GM19395 (cell line): Measurements from ENCODE around the gene AHSP.
"Not testable (repeated sequence)": the region's sequence is repeated elsewhere in the genome, so short reads cannot be mapped to it uniquely, and the experiment has no call there.

Experiments
- ATAC-seq: cut with Tn5 transposase; IDR thresholded peaks from one replicate; pipeline ENCODE4 v1.9.1; 2021; ENCODE audit warnings: mild to moderate bottlenecking, moderate library complexity; ENCODE audit not compliant: unreplicated experiment

AHSP gene

GRCh38 chr16:31529937-31530312 is 2.2 kb downstream of the AHSP start:
- no peak for ATAC-seq

DNA sequence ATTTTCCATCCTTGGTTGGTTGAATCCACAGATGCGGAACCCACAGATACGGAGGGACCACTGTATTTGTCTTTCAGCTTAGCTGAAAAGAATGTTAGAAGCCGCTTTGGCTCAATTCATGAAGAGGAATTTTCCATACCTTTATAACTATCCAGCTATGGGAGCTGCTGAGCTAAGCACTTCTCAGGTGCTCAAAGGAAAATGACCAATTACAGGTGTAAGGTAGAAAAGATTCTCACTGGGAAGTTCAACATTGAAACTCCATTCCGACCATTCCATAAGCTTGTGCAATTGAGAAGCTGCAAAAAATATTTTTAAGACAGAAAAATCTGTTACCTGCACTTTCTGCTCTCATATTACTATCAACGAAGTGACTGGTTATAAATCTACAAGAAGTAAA is 2.7 kb downstream of the AHSP start:
- ATAC-seq, result no peak

- no peak for ATAC-seq
Observed at GRCh38 chr16:31531096-31531495, 3.4 kb downstream of the AHSP start.

DNA sequence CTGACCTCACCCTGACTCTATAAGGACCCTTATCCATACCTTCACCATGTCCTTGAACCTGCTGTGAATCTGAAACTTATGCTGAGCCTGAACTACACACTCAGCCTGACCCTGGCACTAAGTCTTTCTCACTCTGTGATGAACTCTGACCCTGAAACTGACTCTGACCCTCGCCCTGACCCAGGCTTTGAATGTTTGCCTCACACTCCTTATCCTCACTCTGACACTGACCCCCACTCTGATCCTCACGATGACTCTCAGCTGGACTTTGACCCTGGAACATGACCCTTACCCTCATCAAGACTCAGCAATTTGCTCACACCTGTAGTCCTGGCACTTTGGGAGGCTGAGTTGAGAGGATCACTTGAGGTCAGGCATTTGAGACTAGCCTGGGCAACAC is 4.4 kb downstream of the AHSP start:
- no peak for ATAC-seq

DNA sequence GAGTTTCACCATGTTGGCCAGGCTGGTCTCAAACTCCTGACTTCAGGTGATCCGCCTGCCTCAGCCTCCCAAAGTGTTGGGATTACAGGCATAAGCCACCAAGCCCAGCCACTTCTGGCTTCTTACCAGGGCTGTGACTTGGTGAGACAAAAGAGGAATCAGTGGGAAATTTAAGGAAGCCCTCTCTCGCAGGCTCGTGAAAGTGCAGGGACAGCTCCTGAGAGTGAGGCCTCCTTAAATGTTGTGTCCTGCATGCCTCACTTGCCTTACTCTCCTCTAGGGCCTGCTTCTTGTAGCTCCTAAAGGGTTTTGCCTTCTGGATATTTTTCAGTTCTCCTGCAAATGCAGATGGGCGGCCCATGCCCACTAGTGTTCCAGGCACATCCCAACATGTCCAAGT is 5.2 kb downstream of the AHSP start:
- no peak for ATAC-seq

DNA sequence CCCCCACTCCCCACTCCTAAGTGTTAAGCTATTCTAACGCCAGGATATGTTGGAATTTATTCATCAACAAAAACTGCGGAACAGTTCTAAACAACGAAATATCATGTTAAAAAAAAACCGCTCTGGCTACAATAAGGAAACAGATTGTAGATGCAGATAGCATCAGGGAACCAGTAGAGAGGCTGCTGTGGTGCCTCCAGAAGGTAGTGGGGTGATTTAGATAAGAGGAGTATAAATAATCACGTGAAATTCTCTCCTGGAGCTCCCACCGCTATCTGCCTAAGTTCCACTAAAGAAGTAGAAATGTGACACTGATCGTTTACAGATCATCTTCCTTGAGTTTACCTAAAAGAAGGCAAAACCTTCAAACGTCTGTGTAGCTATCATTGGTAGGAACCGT is 8.0 kb downstream of the AHSP start:
- no peak for ATAC-seq

DNA sequence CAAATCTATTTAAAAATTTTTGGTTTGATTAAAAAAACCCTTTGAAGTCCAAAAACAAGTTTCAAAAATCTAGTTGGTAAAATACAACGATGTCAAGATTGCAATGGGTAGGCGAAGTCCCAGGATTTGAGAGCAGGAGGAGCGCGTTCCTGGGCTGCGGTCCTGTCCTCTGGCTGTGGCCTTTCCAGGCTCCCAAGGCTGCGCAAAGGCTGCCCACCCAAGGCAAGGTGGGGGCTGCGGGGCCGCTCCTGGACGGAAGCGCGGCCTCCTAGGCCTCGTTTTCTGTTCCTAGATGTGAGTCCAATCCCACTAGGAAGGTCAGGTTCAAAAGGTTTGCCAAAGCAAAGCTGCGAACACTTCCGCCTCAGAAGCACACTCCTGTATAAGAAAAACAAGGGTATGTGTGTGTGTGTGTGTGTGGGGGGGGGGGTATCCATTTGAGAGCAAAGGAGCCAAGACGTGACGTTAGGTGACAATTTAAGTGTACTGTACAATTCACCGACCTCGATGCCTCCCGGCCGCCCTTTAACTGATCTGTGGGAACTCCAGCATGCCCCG is 9.2 kb downstream of the AHSP start:
- no peak for ATAC-seq

GRCh38 chr16:31537362-31538242 is 9.9 kb downstream of the AHSP start:
- no peak for ATAC-seq

- not testable (repeated sequence) for ATAC-seq
Observed at GRCh38 chr16:31538243-31538598, 10.5 kb downstream of the AHSP start.

GRCh38 chr16:31539762-31540161 is 12.1 kb downstream of the AHSP start:
- not testable (repeated sequence) for ATAC-seq

DNA sequence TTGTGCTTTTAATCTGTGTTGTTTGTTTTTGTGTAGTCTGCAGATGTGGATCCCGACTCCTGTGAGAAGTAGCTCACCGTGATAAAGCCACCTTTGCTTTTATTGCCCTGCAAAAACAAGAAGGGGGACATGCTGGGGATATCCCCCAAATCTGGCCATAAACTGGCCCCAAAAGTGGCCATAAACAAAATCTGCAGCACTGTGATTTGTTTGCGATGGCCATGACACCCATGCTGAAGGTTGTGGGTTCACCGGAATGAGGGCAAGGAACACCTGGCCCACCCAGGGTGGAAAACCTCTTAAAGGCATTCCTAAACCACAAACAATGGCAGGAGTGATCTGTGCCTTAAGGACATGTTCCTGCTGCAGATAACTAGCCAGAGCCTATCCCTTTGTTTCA is 15.1 kb downstream of the AHSP start:
- ATAC-seq, result no peak

DNA sequence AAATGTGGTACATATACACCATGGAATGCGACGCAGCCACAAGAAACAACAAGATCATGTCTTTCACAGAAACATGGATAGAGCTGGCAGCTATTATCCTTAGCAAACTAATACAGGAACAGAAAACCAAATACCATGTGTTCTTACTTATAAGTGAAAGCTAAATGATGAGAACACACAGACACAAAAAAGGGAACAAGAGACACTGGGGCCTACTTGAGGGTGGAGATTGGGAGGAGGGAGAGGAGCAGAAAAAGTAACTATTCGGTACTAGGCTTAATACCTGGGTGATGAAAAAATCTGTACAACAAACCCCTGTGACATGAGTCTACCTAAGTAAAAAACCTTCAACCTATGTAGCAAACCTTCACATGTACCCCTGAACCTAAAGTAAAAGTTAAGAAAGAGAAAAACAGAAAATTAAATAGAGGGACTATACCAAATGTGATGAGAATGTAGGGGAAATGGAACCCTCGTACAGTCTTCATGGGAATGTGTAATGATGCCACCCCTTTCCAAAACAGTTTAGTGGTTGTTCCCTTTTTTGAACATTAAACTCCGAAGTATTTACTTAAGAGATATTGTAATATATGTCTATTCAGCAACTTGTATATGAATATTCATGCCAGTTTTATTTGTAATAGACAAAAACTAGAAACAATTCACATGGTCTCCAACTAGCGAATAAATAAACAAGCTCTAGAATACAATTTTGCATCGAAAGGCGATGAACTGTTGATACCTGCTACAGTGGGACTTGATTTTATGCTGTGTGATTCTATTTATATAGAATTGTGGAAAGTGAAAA is 33.9 kb downstream of the AHSP start:
- no peak for ATAC-seq

DNA sequence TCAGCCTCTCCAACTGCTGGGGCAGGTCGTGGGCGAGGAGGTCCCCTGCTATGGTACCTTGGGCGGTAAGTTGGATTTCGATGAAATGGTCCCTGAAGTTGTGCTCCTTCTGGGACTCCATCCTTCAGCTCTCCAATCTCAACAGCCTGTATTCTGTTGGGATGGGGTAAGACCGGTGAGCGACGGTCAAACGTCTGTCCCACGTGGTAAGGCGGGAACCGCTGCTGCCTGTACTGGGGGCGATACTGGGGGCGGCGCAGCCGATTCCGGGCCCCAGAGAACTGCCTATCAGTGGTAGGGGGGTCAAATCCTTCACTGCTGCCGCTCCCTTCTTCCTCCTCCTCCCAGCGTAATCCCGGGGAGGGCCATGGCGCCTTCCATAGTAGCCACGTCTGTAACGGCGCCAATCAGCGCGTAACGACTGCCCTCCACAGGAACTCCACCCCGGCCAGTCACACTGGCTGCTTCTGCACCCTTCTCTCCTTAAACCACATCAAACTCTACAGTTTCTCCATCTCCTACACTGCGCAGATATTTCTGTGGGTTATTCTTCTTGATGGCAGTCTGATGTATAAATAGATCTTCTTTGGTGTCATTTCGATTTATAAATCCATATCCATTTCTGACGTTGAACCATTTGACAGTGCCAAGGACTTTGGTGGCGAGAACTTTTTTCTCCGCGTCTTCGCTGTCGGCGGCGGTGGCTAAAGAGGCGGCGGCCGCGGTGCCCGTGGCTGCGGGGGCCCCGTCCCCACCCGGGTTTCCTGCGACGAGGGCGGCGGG is 41.1 kb downstream of the AHSP start:
- ATAC-seq, result no peak

DNA sequence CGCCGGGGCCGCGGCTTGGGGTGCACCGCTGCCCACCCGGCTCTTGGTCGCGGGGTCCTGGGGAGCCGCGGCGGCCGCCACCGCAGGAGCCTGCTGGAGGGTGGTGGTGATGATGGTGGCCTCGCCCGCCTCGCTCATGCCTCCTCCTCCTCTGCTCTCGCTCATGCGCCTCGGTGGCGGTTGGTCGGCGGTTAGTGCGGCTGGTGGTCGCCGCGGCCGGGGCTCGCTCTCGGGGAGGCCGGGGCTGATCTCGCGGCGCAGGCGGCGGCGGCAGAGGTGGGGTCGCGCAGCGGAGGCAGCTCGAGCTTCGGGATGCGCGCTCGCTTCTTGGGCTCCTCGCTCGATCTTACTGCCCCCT is 41.6 kb downstream of the AHSP start:
- no peak for ATAC-seq

GRCh38 chr16:31572821-31573220 is 45.1 kb downstream of the AHSP start:
- ATAC-seq, result no peak

- not testable (repeated sequence) for ATAC-seq
Observed at GRCh38 chr16:31574159-31574558, 46.5 kb downstream of the AHSP start.

- no peak for ATAC-seq
Observed at GRCh38 chr16:31577411-31577810, 49.7 kb downstream of the AHSP start.
